Large intestine (tissue), 12 donors: Measurements from ENCODE around the gene MAN1A2. TPM values are rescaled to one million over a fixed set of nuclear protein-coding genes. Genes with fewer than 3 reads are reported as not detected.
"Not testable (repeated sequence)": the region's sequence is repeated elsewhere in the genome, so short reads cannot be mapped to it uniquely, and the experiment has no call there.

Experiments
- DNase-seq, 2 donors: peaks; one replicate each; pipeline versions ENCODE4 v3.0.0 to v3.0.0-alpha.2; 2013
- H3K27ac ChIP-seq: one replicate; pipeline ENCODE4 v1.5.1; 2013; ENCODE audit warnings: low read length
- H3K27me3 ChIP-seq: 2 replicates; pipeline ENCODE4 v1.6.1; 2013; ENCODE audit warnings: low read length; ENCODE audit not compliant: control insufficient read depth, insufficient read depth
- H3K36me3 ChIP-seq: 2 replicates; pipeline ENCODE4 v1.6.1; 2013; ENCODE audit warnings: low read length; ENCODE audit not compliant: control insufficient read depth, insufficient read depth
- H3K4me1 ChIP-seq: one replicate; pipeline ENCODE4 v1.6.1; 2013; ENCODE audit warnings: low read length; ENCODE audit not compliant: control insufficient read depth, insufficient read depth
- H3K4me3 ChIP-seq: one replicate; pipeline ENCODE4 v1.5.1; 2013; ENCODE audit warnings: low read length
- H3K9me3 ChIP-seq: one replicate; pipeline ENCODE4 v1.6.1; 2013; ENCODE audit warnings: mild to moderate bottlenecking, low read depth, low read length, moderate library complexity; ENCODE audit not compliant: control insufficient read depth
- WGBS: methylation state at CpG from one replicate; pipeline ENCODE4 v1.1.5; 2013; ENCODE audit warnings: low lambda C conversion rate; ENCODE audit not compliant: insufficient coverage; 5-methylcytosine and 5-hydroxymethylcytosine counted together
- long read RNA-seq, 11 donors: transcript quantifications; one replicate each; lab custom pipeline, GENCODE V29; 2026
- polyA plus RNA-seq: library from polyadenylated mRNA; unstranded; fragments of 120-200 nt; gene quantifications from one replicate; pipeline ENCODE4 v1.2.1, GENCODE V29; 2013

The MAN1A2 gene
- 28.3 TPM for polyA plus RNA-seq
- long read RNA-seq, donor 1, full-length matches to known transcripts: 1 of 11 reads
- long read RNA-seq, donor 1, partial matches to known transcripts: 10 of 11 reads
- long read RNA-seq, donor 1, other reads (novel, unspliced or antisense): 0 of 11 reads
- long read RNA-seq, donor 2, partial matches to known transcripts: 10 of 10 reads
- long read RNA-seq, donor 2, other reads (novel, unspliced or antisense): 0 of 10 reads
- long read RNA-seq, donor 3: 0 reads
- long read RNA-seq, donor 4: 0 reads
- long read RNA-seq, donor 5, full-length matches to known transcripts: 1 of 1 reads
- long read RNA-seq, donor 5, partial matches to known transcripts: 0 of 1 reads
- long read RNA-seq, donor 5, other reads (novel, unspliced or antisense): 0 of 1 reads
- long read RNA-seq, donor 6, full-length matches to known transcripts: 4 of 18 reads
- long read RNA-seq, donor 6, partial matches to known transcripts: 14 of 18 reads
- long read RNA-seq, donor 6, other reads (novel, unspliced or antisense): 0 of 18 reads
- long read RNA-seq, donor 7, partial matches to known transcripts: 10 of 10 reads
- long read RNA-seq, donor 7, other reads (novel, unspliced or antisense): 0 of 10 reads
- long read RNA-seq, donor 8, full-length matches to known transcripts: 1 of 24 reads
- long read RNA-seq, donor 8, partial matches to known transcripts: 23 of 24 reads
- long read RNA-seq, donor 8, other reads (novel, unspliced or antisense): 0 of 24 reads
- long read RNA-seq, donor 9, full-length matches to known transcripts: 2 of 10 reads
- long read RNA-seq, donor 9, partial matches to known transcripts: 8 of 10 reads
- long read RNA-seq, donor 9, other reads (novel, unspliced or antisense): 0 of 10 reads
- long read RNA-seq, donor 10, full-length matches to known transcripts: 4 of 16 reads
- long read RNA-seq, donor 10, partial matches to known transcripts: 12 of 16 reads
- long read RNA-seq, donor 10, other reads (novel, unspliced or antisense): 0 of 16 reads
- long read RNA-seq, donor 11, full-length matches to known transcripts: 2 of 2 reads
- long read RNA-seq, donor 11, partial matches to known transcripts: 0 of 2 reads
- long read RNA-seq, donor 11, other reads (novel, unspliced or antisense): 0 of 2 reads

DNA sequence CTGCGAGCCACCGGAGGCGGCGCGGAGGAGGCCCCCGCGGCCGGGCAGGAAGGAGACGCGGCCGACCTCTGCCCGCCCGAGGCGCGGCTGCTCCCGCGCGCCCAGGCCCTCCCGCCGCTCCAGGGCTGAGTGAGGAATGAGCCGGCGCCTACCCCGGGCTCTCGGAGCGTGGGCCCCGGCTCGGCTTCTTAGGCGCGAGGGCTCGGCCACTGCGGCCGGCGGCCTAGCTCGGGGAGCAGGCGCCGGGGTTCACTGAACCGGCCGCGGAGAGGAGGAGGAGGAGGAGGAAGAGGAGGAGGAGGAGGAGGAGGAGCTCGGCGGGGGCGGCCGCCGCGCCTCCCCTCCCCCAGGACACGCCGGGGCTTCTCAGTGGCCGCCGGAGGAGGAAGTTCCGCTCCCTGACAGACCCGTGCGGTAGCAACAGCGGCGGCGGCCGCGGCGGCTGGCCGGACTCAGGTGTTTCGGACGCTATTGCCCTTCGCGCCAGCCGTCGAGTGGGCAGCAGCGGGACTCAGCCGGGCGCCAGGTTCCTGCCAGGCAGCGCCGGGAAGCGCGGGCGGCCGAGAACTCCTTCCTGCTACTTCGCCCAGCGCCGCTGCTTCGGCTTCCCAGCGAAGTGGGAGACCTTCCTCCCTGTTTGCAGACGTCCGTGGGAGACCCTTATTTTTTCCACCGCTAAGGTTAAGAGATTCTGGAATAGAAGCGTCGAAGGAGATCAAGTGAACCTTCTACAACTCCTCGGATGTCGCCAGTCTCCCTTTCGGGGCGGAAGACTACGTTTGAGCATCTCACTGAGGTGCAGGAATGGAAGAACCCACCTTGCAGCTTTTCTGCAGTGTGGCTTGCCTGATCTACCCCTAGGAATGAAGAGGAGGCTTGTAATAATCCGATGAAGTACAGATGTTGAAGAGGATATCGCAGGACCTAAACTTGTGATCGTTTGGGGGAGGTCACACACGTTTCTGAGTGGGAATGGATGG is at the start of gene MAN1A2:
MAN1A2 (plus strand) TSS at position 404 of the 980 bp plus-strand sequence. CDS start 735 bp downstream, outside the sequence.
- no peaks in the 10 kb centered on the region for H3K9me3 ChIP-seq
- no peaks in the 10 kb centered on the region for H3K36me3 ChIP-seq
- DNase-seq: peak; percentile 86 to 91
- peak within 1 kb of the TSS; percentile 92 for H3K27ac ChIP-seq
- peaks cover 6% of the 10 kb centered on the region for H3K4me1 ChIP-seq
- WGBS: no CpG with 5 or more reads among the region's 93 CpGs
- H3K27me3 ChIP-seq: no peaks in the 10 kb centered on the region
- peak within 1 kb of the TSS; percentile 88 for H3K4me3 ChIP-seq

DNA sequence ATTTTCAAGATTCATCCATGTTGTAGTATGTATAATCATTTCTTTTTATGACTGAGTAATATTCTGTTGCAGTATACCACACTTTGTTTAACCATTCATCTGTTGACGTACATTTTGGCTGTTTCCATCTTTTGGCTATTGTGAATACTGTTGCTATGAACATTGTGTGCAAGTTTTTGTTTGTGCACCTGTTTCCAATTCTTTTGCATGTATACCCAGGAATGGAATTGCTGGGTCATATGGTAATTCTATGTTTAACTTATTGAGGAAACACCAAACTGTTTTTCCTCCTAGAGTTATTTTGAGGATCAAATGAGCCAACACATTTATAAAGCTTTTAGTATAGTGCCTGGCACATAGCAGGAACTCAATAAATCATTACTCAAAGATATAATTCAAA is 49.2 kb upstream of the MAN1A2 start:
- no peaks in the 10 kb centered on the region for H3K27me3 ChIP-seq
- H3K4me1 ChIP-seq: no peaks in the 10 kb centered on the region
- no peak overlapping the region for H3K27ac ChIP-seq
- no peaks in the 10 kb centered on the region for H3K36me3 ChIP-seq
- no peak overlapping the region for H3K4me3 ChIP-seq
- DNase-seq: no peak
- no peaks in the 10 kb centered on the region for H3K9me3 ChIP-seq
- WGBS: 100% methylated on average over 1 of the region's 1 CpG

DNA sequence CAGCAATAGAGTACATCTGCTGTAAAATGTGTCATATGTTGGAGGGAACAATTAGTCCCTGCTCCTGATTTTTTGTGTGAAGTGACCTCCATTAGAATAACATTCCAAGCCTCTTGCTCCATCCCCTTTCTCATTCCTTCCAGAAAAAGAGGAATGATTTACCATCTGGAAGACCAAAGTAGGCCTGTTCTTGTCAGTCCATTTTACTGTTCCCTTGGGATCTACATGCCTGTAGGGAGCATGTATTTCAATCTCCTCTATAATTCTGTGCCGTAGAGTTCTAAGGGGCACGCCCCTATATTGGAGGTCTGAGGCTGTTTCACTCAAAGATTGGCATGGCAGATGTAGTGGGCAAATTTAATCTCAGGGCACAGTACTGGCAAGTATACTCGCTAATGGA is 48.8 kb upstream of the MAN1A2 start:
- Histone ChIP-seq H3K27me3 (no peaks in the 10 kb centered on the region), H3K4me3 (no peak overlapping the region), H3K27ac (no peak overlapping the region), H3K36me3 (no peaks in the 10 kb centered on the region), H3K4me1 (no peaks in the 10 kb centered on the region), H3K9me3 (no peaks in the 10 kb centered on the region)
- no CpG with 5 or more reads among the region's 3 CpGs for WGBS
- DNase-seq: no peak

- no peaks in the 10 kb centered on the region for H3K9me3 ChIP-seq
- H3K4me3 ChIP-seq: no peak overlapping the region
- DNase-seq: no peak
- H3K4me1 ChIP-seq: no peaks in the 10 kb centered on the region
- WGBS: no CpG with 5 or more reads among the region's 1 CpG
- no peak overlapping the region for H3K27ac ChIP-seq
- H3K36me3 ChIP-seq: no peaks in the 10 kb centered on the region
- H3K27me3 ChIP-seq: no peaks in the 10 kb centered on the region
These were observed 46.7 kb upstream of the MAN1A2 start for GRCh38 chr1:117320515-117320914.

GRCh38 chr1:117321680-117322609 is 45.3 kb upstream of the MAN1A2 start:
- 83% methylated on average over 2 of the region's 5 CpGs for WGBS
- no peak for DNase-seq
- H3K27ac ChIP-seq: no peak overlapping the region

GRCh38 chr1:117324357-117324756 is 42.9 kb upstream of the MAN1A2 start:
- Histone ChIP-seq H3K27ac (no peak overlapping the region), H3K36me3 (no peaks in the 10 kb centered on the region), H3K4me3 (no peak overlapping the region), H3K9me3 (no peaks in the 10 kb centered on the region), H3K4me1 (no peaks in the 10 kb centered on the region), H3K27me3 (no peaks in the 10 kb centered on the region)
- 24% methylated on average over 2 of the region's 3 CpGs for WGBS
- DNase-seq: no peak

More at GRCh38 chr1:117321680-117322609, 45.3 kb upstream of the MAN1A2 start:
- no peaks in the 10 kb centered on the region for H3K36me3 ChIP-seq
- no peaks in the 10 kb centered on the region for H3K27me3 ChIP-seq
- no peaks in the 10 kb centered on the region for H3K9me3 ChIP-seq
- no peaks in the 10 kb centered on the region for H3K4me1 ChIP-seq
- no peak overlapping the region for H3K4me3 ChIP-seq

GRCh38 chr1:117326035-117326434 is 41.2 kb upstream of the MAN1A2 start:
- H3K36me3 ChIP-seq, H3K4me3 ChIP-seq, DNase-seq, H3K4me1 ChIP-seq, H3K27ac ChIP-seq, H3K27me3 ChIP-seq, H3K9me3 ChIP-seq: not testable (repeated sequence)
- WGBS: no CpG with 5 or more reads among the region's 6 CpGs

DNA sequence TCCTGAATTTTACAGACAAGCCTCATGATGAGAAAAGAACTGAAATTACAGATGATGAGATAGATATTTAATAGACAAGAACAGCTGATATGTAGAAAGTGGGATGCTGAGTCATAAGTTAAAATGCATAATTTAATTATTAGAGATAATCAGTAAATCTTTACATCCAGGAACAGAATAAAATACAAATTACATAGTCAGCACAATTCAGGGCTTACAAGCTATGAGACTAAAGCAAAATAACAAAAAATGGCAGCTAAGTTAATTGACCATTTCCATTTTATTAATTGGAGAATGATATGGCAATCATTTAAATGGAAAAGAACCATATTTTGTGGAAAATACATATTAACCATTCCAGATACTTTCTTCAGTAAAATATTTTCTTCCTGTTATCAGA is 40.2 kb upstream of the MAN1A2 start:
- Histone ChIP-seq H3K36me3 (no peaks in the 10 kb centered on the region), H3K27me3 (no peaks in the 10 kb centered on the region), H3K4me1 (no peaks in the 10 kb centered on the region), H3K27ac (no peak overlapping the region), H3K4me3 (no peak overlapping the region), H3K9me3 (no peaks in the 10 kb centered on the region)
- no peak for DNase-seq
